Dedifferentiated amniotic fluid mesenchymal stem cell (primary cell): ENCODE results near the gene ATP9B.

Source experiments
- DNase-seq: peaks from one replicate; pipeline ENCODE4 v3.0.0-alpha.2; 2016; ENCODE audit errors: extremely low spot score

Gene ATP9B

GRCh38 chr18:79328887-79329286 is 259.7 kb downstream of the ATP9B start:
- no peak for DNase-seq

GRCh38 chr18:79329786-79330185 is 260.6 kb downstream of the ATP9B start:
- DNase-seq, result no peak

GRCh38 chr18:79332646-79333045 is 263.5 kb downstream of the ATP9B start:
- DNase-seq, result no peak

GRCh38 chr18:79333046-79333445 is 263.9 kb downstream of the ATP9B start:
- no peak for DNase-seq

GRCh38 chr18:79334496-79335233 is 265.5 kb downstream of the ATP9B start:
- DNase-seq, result no peak

GRCh38 chr18:79335833-79336360 is 266.7 kb downstream of the ATP9B start:
- no peak for DNase-seq

GRCh38 chr18:79336556-79337142 is 267.5 kb downstream of the ATP9B start:
- DNase-seq, result no peak

GRCh38 chr18:79337184-79337583 is 268.0 kb downstream of the ATP9B start:
- no peak for DNase-seq

GRCh38 chr18:79337620-79338019 is 268.4 kb downstream of the ATP9B start:
- no peak for DNase-seq

GRCh38 chr18:79339094-79339908 is 270.1 kb downstream of the ATP9B start:
- DNase-seq, result no peak

- no peak for DNase-seq
Measured at GRCh38 chr18:79343567-79344207, 274.5 kb downstream of the ATP9B start.

GRCh38 chr18:79344208-79344581 is 275.0 kb downstream of the ATP9B start:
- DNase-seq, result no peak

GRCh38 chr18:79345366-79345765 is 276.2 kb downstream of the ATP9B start:
- no peak for DNase-seq

GRCh38 chr18:79345981-79346380 is 276.8 kb downstream of the ATP9B start:
- no peak for DNase-seq

- no peak for DNase-seq
Measured at GRCh38 chr18:79348066-79348465, 278.9 kb downstream of the ATP9B start.

GRCh38 chr18:79352432-79352831 is 283.2 kb downstream of the ATP9B start:
- DNase-seq, result no peak

GRCh38 chr18:79353267-79353666 is 284.1 kb downstream of the ATP9B start:
- DNase-seq, result no peak

GRCh38 chr18:79354350-79354749 is 285.2 kb downstream of the ATP9B start:
- DNase-seq, result no peak

GRCh38 chr18:79355433-79356335 is 286.5 kb downstream of the ATP9B start:
- no peak for DNase-seq

- no peak for DNase-seq
Measured at GRCh38 chr18:79356435-79356834, 287.2 kb downstream of the ATP9B start.

- no peak for DNase-seq
Measured at GRCh38 chr18:79360933-79361332, 291.7 kb downstream of the ATP9B start.
